Measurements from ENCODE around the gene AXIN1. TPM values are rescaled to one million over a fixed set of nuclear protein-coding genes. Genes with fewer than 3 reads are reported as not detected.

Gene AXIN1
- total RNA-seq, 2 donors from 2014 or later: 14.8 TPM

GRCh38 chr16:281660-282255 is 70.8 kb downstream of the AXIN1 start:
- WGBS, 2 donors: 21% methylated on average over 23 of the region's 25 CpGs; no CpG with 5 or more reads in 1 of the 2 donors
- TF ChIP-seq CTCF (IDR thresholded peaks at IDR 0.05): no peak
- no peak for TF ChIP-seq POLR2A (IDR thresholded peaks at IDR 0.05)
- H3K4me3 ChIP-seq: peak overlapping the region in 1 of 2 donors; percentile 43
- peak overlapping the region; percentile 82 to 90 (median 87) for H3K27ac ChIP-seq
- H3K4me1 ChIP-seq: peaks cover 38% of the 10 kb centered on the region
- no peak for ATAC-seq
- H3K36me3 ChIP-seq (replicated peaks in 1 of 2; ENCODE audit: insufficient read depth in 1 of 2, low read depth in 2 of 2): no peaks in the 10 kb centered on the region
- intact Hi-C loops (cut with DNase I): no loop called here
- H3K9me3 ChIP-seq: no peaks in the 10 kb centered on the region
- peak in 3 of 4 donors; percentile 47 to 50 (median 47) for DNase-seq
- no peaks in the 10 kb centered on the region for H3K27me3 ChIP-seq

GRCh38 chr16:280991-281659 is 71.4 kb downstream of the AXIN1 start:
- no peaks in the 10 kb centered on the region for H3K36me3 ChIP-seq (replicated peaks in 1 of 2; ENCODE audit: insufficient read depth in 1 of 2, low read depth in 2 of 2)
- peaks cover 35% of the 10 kb centered on the region for H3K4me1 ChIP-seq
- no peaks in the 10 kb centered on the region for H3K9me3 ChIP-seq
- no peak for DNase-seq
- intact Hi-C loops (cut with DNase I): no loop called here
- ATAC-seq: no peak
- peak overlapping the region in 1 of 2 donors; percentile 43 for H3K4me3 ChIP-seq
- H3K27ac ChIP-seq: peak overlapping the region; percentile 82 to 90 (median 87)
- 0 to 20% methylated on average over 3 to 27 of the region's 27 CpGs for WGBS, 2 donors
- no peaks in the 10 kb centered on the region for H3K27me3 ChIP-seq
- TF ChIP-seq CTCF (IDR thresholded peaks at IDR 0.05) (no peak), POLR2A (IDR thresholded peaks at IDR 0.05) (peak in 1 of 3 donors; percentile 9)

- H3K36me3 ChIP-seq (replicated peaks in 1 of 2; ENCODE audit: insufficient read depth in 1 of 2, low read depth in 2 of 2): no peaks in the 10 kb centered on the region
- peak within 1 kb of the TSS; percentile 82 to 91 (median 89) for H3K27ac ChIP-seq
- H3K9me3 ChIP-seq: no peaks in the 10 kb centered on the region
- no peaks in the 10 kb centered on the region for H3K27me3 ChIP-seq
- H3K4me3 ChIP-seq: peak within 1 kb of the TSS; percentile 36 to 43
- TF ChIP-seq CTCF (IDR thresholded peaks at IDR 0.05) (no peak), POLR2A (IDR thresholded peaks at IDR 0.05) (no peak)
- DNase-seq: no peak
- ATAC-seq: peak; percentile 20
- H3K4me1 ChIP-seq: peaks cover 38% of the 10 kb centered on the region
- intact Hi-C loops (cut with DNase I): no loop called here
- WGBS, 2 donors: 0% methylated on average over 20 of the region's 54 CpGs; no CpG with 5 or more reads in 1 of the 2 donors
Observed at GRCh38 chr16:280552-280951, 72.0 kb downstream of the AXIN1 start, which contains the start of gene ARHGDIG. ARHGDIG (plus strand) TSS chr16:280591; CDS start chr16:280681, 90 bp downstream.

- no peaks in the 10 kb centered on the region for H3K9me3 ChIP-seq
- H3K27ac ChIP-seq: peak overlapping the region; percentile 68 to 91 (median 80)
- H3K36me3 ChIP-seq (replicated peaks in 1 of 2; ENCODE audit: insufficient read depth in 1 of 2, low read depth in 2 of 2): no peaks in the 10 kb centered on the region
- no peak for ATAC-seq
- no peaks in the 10 kb centered on the region for H3K27me3 ChIP-seq
- H3K4me1 ChIP-seq: peaks cover 37% of the 10 kb centered on the region
- no peak for TF ChIP-seq CTCF (IDR thresholded peaks at IDR 0.05)
- no peak for TF ChIP-seq POLR2A (IDR thresholded peaks at IDR 0.05)
- intact Hi-C loops (cut with DNase I): no loop called here
- 6% methylated on average over 24 of the region's 47 CpGs; no CpG with 5 or more reads in 1 of the 2 donors for WGBS, 2 donors
- H3K4me3 ChIP-seq: peak overlapping the region in 1 of 2 donors; percentile 36
- no peak for DNase-seq
Observed at GRCh38 chr16:280005-280460, 72.5 kb downstream of the AXIN1 start.
